HG03342 (cell line): ENCODE results near the gene STXBP3.
"Not testable (repeated sequence)": the region's sequence is repeated elsewhere in the genome, so short reads cannot be mapped to it uniquely, and the experiment has no call there.

ENCODE experiments used
- ATAC-seq: cut with Tn5 transposase; IDR thresholded peaks from one replicate; pipeline ENCODE4 v1.9.1; 2021; ENCODE audit warnings: mild to moderate bottlenecking, moderate library complexity; ENCODE audit not compliant: unreplicated experiment

The STXBP3 gene

GRCh38 chr1:108728327-108728923, 18.0 kb upstream of the STXBP3 start:
- ATAC-seq, result no peak

DNA sequence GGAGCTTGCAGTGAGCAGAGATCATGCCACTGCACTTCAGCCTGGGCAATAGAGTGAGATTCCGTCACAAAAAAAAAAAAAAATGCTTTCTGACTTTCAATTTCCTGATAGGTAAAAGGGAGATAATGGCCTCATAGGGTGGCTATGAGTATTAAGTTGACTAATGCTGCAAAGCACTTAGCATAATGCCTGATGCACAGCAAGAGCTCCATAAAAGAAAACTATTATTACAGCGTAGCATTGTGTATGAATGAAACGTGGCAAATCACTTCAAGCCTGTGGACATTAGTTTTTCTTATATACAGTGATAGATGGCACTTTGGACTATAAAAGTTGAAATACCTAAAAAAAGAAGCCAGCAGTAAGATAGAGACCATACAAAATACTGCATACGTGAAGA, 17.0 kb upstream of the STXBP3 start:
- ATAC-seq, result no peak

DNA sequence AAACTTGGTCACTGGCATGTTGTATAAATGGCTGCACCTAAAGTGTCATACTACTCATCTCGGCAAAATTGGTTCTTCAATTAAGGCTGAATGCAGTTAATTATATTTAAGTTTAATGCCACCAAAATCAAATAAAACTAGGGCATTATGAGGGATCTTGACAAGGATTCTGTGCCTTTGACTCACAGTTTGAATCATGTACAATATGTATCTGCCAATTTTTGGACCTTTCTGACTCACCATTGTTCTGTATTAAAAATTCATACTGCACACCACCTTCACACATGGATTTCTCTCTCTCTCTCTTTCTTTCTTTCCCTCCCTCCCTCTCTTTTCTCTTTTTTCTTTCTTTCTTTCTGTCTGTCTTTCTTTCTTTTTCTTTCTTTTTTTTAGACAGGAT, 14.1 kb upstream of the STXBP3 start:
- no peak for ATAC-seq

DNA sequence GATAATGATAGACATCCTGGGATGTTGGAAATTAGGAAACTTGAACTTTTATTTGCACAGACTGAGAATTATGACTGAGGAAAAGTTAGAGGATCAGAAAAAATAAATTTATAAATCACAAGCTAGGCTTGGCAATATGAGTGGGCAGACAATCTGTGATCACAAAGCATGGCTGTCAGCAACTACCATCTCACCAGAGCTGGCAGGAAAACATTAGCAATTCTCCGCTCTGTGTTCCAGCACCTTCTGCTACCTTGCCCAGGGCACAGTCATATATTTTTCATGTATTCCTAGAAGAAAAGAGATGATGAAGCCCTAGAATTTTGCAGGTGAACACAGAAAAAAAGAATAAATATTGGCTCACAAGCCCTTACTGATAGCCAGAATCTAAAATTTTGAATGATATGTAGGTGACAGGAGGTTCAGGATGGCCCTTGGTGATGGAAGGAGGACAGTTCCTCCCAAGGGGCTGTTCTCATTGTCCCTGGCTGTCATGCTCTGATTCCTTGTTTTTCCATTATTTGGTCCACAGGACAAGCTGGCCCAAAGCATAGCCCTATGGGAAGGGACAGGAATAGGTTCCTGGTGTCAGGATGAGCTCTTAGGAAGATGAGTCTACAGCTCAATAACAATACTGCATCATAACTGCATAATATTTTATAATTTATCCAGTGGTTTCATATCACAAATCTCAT, 12.2 kb upstream of the STXBP3 start:
- ATAC-seq, result no peak

GRCh38 chr1:108742253-108742652, 4.2 kb upstream of the STXBP3 start:
- ATAC-seq, result no peak

DNA sequence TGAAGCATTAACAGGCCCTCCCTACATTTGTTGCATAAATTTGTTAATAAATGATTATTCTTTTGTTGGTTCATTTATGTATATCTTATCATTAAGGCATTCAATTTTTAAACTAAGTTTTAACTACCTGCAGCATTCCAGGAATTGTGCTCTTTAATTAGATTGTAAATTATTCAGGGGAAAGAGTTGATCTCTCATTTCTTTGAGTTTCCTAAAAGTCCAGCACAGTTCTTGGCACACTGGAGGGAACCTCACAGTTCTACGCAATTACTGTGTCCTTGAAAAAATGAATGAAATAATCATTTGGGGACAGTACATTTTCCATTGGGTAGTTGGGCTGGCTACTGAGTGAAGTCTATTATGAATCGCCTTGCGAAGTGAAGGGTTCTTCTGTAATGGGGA, 493 bp upstream of the STXBP3 start:
- ATAC-seq, result no peak

DNA sequence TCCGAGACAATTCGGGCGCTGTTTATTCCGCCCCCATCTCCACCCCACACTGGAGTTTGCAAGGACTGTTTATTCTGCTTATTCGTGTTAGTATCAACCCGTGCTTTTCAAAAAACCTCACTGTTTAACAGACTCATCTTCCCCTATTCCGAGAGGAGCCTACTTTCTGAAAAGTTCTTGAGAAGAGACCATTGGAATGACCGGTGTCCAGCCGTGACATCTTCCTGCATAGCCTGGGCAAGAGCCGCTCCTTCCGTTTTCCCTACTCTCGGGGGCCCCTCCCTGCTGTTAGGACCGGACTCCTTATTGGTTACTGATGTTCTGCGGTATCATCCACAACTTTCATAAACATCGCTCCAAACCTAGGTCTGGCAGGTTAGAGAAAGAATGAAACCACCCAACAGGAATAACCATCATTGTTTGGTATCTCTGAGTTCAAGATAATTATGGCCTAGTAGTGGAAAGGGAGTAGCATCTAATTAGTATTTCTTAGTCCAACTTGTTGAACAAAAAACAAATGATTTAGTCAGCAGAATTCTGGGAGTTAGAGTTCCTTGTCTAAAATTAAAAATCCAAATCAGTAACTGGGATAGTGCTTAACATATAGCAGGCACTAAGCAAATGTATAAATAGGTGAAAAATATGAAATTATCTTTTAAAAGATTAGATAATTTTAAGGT, 837 bp downstream of the STXBP3 start:
- peak; percentile 21 for ATAC-seq

DNA sequence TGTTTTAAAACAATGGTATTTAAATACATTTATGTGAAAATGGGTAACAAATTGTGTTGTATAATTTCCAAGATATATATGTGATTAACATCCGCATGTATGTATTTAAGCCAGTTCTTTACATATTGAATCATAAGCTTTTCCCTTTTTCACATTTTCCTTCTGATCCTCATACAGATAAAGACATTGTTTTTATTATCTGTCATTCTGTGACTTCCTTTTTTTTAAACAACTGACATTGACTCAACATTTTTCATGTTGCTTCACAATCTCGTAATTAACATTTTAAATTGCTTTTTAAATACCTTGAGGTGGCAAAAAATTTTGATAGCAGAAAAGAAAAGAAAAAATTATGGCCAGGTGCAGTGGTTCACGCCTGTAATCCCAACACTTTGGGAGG, 1.4 kb downstream of the STXBP3 start:
- no peak for ATAC-seq

DNA sequence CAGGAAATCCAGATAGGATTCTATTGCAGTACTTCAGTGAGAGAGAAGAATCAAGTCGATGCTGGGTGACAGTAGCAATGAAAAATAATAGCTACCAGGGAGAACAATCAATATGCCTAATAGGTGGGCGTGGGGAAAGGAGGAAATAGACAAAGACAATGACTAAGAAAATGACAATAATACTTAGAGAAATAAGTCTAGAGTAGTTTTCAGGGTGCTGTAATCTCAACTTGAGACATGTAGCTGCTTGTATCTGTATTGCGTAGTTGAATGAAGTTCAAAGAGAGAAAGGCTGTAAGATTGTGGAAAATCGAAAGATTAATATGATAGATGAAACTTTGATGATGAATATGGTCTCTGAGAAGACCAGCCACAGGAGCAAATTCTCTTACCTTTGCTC, 2.6 kb downstream of the STXBP3 start:
- ATAC-seq, result no peak

DNA sequence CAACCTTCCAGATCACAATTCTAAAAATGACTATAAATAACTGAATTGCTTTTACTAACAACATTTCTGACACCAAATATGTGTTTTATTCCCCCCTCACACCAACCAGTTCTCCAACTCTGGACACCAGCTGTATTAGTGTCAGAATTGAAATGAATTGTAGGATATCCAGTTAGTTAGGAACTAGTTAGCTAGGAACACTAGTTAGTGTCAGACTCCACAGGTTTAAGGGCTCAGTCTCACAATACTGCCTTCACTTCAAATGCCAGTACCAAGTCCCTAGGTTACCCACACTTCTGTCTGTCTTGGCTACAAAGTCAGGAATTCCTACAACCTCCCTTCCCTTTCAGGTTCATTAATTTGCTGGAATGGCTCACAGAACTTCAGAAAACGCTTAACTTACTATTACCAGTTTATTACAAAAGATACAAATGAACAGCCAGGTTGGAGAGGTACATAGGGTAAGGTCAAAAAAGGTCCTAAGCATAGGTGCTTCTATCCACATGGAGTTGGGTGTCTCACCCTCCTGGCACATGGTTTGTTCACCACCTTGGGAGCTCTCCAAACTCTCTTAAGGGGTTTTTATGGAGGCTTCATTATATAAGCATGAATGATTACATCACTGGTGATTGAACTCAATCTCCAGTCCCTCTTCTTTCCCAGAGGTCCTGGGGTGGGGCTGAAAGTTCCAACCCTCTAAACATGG, 4.2 kb downstream of the STXBP3 start:
- no peak for ATAC-seq

GRCh38 chr1:108753363-108753762, 6.9 kb downstream of the STXBP3 start:
- no peak for ATAC-seq

DNA sequence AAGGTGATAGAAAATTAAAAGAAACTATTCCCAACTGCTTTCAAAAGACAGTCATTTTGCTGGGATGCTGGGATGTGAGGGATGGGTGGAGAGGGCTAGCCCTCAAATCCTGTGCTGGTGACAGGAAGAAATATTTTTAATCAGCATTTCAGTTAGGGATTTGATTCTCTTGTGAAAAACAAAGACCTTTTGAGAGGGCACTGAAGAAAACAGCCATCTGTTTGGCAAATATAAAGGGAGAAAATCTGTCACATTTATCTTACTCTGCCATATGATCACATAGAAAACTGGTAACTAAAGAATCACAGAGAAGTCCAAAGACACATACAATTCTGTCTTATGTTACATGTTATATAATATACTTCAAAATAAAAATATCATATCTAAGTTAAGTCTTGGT, 12.3 kb downstream of the STXBP3 start:
- ATAC-seq, result no peak

- ATAC-seq, result no peak
Observed at GRCh38 chr1:108767115-108767514, 20.6 kb downstream of the STXBP3 start.

- ATAC-seq, result no peak
Observed at GRCh38 chr1:108767708-108768107, 21.2 kb downstream of the STXBP3 start.

GRCh38 chr1:108777839-108778238, 31.4 kb downstream of the STXBP3 start:
- no peak for ATAC-seq

DNA sequence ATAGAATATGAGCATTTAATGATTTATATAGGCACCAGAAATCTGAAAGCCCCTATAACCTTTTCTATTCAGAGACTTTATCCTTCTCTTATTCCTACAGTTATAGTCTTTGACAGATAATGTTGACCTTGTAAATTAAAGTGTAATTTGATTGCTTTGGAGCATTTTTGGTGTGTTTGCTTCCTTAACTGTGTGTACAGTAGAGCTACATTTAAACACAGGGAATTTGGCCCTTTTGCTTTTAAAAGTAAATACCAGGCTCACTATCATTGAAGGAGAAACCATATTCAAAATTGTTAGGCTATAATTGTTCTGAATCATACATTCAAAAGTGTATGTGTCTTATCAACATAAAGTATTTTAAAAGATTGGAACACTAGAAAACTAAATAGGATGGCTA, 33.0 kb downstream of the STXBP3 start:
- ATAC-seq, result no peak

- ATAC-seq, result no peak
Observed at GRCh38 chr1:108780937-108781574, 34.6 kb downstream of the STXBP3 start.

DNA sequence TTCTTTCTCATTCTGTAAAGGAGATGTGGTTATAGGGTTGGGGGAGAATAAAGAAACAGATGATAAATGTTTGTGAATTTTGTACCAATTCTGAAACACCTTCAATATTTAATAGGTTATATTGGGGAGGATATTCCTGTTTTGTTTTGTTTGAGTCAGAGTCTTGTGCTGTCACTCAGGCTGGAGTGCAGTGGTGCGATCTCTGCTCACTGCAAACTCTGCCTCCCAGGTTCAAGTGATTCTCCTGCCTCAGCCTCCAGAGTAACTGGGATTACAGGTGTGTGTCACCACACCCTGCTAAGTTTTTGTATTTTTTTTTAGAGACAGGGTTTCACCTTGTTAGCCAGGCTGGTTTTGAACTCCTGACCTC, 35.1 kb downstream of the STXBP3 start:
- not testable (repeated sequence) for ATAC-seq

- no peak for ATAC-seq
Observed at GRCh38 chr1:108785264-108785663, 38.8 kb downstream of the STXBP3 start.

- no peak for ATAC-seq
Observed at GRCh38 chr1:108785880-108786279, 39.4 kb downstream of the STXBP3 start.

DNA sequence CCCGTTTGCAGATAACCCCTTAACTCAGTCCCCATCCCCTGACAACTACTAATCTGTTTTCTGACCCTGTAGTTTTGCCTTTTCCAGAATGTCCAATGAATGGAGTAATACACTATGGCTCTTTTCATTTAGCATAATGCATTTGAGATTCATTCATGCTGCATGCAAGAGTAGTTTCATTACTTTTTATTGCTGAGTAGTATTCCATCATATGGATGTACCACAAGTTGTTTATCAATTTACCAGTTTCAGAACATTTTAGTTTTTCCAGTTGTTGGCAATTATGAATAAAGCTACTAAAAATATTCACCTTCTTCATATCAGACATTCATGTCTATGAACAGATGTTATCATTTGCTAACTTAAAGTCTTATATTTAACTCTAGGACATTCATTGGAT, 45.3 kb downstream of the STXBP3 start:
- ATAC-seq, result no peak
